Activated naive CD4-positive, alpha-beta T cell treated with anti-CD3 and anti-CD28 coated beads, Interleukin-2, amount 10 ng/mL, durations not matched to agents 7 days and 5 days (primary cell): Measurements from ENCODE around the gene HCN3.

ENCODE experiments used
- CTCF ChIA-PET: fragments of 350-600 bp; sonication (Branson Sonifier 250); formaldehyde crosslinking; loops from one replicate; lab custom pipeline; 2021; ENCODE audit warnings: antibody characterized with exemption; lab: Charles Lee
- DNase-seq: peaks from one replicate; pipeline ENCODE4 v3.0.0-alpha.2; 2020
- H3K27ac Mint-ChIP-seq: one replicate; pipeline ENCODE4 v1.8.0; 2021; ENCODE audit warnings: mild to moderate bottlenecking, moderate library complexity, mixed read lengths
- H3K27me3 Mint-ChIP-seq: one replicate; pipeline ENCODE4 v1.8.0; 2021; ENCODE audit warnings: mild to moderate bottlenecking, mixed read lengths
- H3K36me3 Mint-ChIP-seq: one replicate; pipeline ENCODE4 v1.8.0; 2021; ENCODE audit warnings: mixed read lengths
- H3K4me1 Mint-ChIP-seq: one replicate; pipeline ENCODE4 v1.8.0; 2021; ENCODE audit warnings: mixed read lengths
- H3K4me3 Mint-ChIP-seq: one replicate; pipeline ENCODE4 v1.8.0; 2021; ENCODE audit warnings: mild to moderate bottlenecking, moderate library complexity, mixed read lengths
- H3K9me3 Mint-ChIP-seq: one replicate; pipeline ENCODE4 v1.8.0; 2021; ENCODE audit warnings: mixed read lengths

The HCN3 gene

DNA sequence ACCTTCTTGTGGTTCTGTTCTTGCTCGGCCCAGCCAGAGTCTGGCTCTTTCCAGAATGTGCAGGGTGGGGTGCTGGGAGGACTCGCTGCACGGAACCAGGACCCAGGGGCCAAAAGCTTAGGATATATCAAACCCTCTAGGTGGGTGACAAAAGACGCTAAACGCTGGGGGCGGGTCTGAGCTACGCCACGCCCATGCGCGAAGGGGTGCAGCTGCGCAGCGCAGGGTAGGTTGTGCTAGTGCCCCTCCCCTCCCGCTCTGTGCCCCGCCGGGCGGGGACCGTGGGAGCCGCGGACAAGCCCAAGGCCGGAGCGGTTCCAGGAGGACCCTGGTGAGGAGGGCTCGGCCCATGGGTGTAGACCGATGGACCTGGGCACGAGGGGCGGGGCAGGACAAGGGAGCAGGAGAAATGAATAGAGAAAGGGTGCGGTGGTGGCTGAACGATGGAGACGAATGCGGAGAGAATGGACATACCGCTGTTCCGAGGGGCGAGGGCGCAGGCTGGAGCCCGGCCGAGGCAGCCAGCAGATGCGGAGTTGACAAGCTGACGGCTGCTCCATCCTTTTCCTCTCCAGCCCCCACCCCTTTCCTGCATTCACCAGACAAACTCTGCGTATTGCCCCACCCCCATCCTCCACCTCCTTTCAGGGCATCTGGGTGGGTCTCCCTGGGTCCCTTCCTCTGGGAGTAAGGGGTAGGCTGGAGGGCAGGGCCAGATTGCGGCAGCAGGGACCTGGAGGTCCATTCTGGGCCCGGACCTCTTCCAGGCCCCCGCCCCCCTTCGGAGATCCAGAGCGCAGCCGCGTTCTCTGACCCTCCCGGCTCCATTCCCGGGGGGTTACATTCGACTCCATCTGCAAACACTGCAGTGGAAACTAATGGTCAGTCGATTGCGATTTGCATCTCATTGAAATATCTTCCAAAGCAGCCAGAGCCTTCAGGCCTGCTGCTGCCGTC, 43.7 kb downstream of the HCN3 start, which contains the start of gene RUSC1:
TSS of gene RUSC1 (plus strand) at position 234 of the 957 bp plus-strand sequence. CDS start 880 bp downstream, outside the sequence.
- Mint-ChIP-seq H3K4me3 (peak within 1 kb of the TSS; percentile 64), H3K9me3 (no peaks in the 10 kb centered on the region), H3K36me3 (peaks cover 33% of the 10 kb centered on the region), H3K27me3 (no peaks in the 10 kb centered on the region), H3K27ac (peak within 1 kb of the TSS; percentile 71), H3K4me1 (peaks cover 51% of the 10 kb centered on the region)
- CTCF ChIA-PET: interaction anchor here (1.0 to 9.5 kb wide), 8 partner anchors 8 to 71 kb away, joined by 3 to 138 read pairs (median 4); partner anchors contain the start of genes CLK2, FDPS and SCAMP3
- peak; percentile 89 for DNase-seq

- Mint-ChIP-seq H3K9me3 (no peaks in the 10 kb centered on the region), H3K4me1 (peaks cover 56% of the 10 kb centered on the region), H3K27me3 (no peaks in the 10 kb centered on the region), H3K27ac (no peak overlapping the region), H3K4me3 (peak overlapping the region; percentile 64), H3K36me3 (peaks cover 32% of the 10 kb centered on the region)
- CTCF ChIA-PET: interaction anchor here (0.8 to 9.5 kb wide), 9 partner anchors 9 to 264 kb away, joined by 3 to 138 read pairs (median 3); partner anchors contain the start of genes FDPS and SCAMP3
- no peak for DNase-seq
Measured at GRCh38 chr1:155321639-155322503, 44.6 kb downstream of the HCN3 start.

DNA sequence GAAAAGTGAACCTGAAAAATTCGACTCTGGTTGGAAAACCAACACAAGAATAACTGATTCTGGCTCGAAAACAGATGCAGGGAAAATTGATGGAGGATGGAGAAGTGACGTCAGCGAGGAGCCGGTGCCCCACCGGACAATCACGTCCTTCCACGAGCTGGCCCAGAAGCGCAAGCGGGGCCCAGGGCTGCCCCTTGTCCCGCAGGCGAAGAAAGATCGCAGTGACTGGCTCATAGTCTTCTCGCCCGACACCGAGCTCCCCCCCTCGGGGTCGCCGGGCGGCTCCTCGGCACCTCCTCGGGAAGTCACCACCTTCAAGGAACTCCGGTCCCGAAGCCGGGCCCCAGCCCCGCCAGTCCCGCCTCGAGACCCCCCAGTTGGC, 45.3 kb downstream of the HCN3 start:
- CTCF ChIA-PET: interaction anchor here (0.8 to 9.5 kb wide), 10 partner anchors 10 to 263 kb away, joined by 3 to 138 read pairs (median 4); partner anchors contain the start of genes FDPS and SCAMP3
- Mint-ChIP-seq H3K27ac (no peak overlapping the region), H3K9me3 (no peaks in the 10 kb centered on the region), H3K4me3 (peak overlapping the region; percentile 64), H3K4me1 (peaks cover 59% of the 10 kb centered on the region), H3K36me3 (peaks cover 29% of the 10 kb centered on the region), H3K27me3 (no peaks in the 10 kb centered on the region)
- DNase-seq: peak; percentile 50

- DNase-seq: peak; percentile 89
- Mint-ChIP-seq H3K4me1 (peaks cover 60% of the 10 kb centered on the region), H3K27ac (peak overlapping the region; percentile 79), H3K9me3 (no peaks in the 10 kb centered on the region), H3K4me3 (peak overlapping the region; percentile 87), H3K36me3 (peaks cover 24% of the 10 kb centered on the region), H3K27me3 (no peaks in the 10 kb centered on the region)
- CTCF ChIA-PET: interaction anchor here (0.8 to 9.5 kb wide), 15 partner anchors 12 to 262 kb away, joined by 3 to 138 read pairs (median 4); partner anchors contain the start of genes CLK2, FDPS and KRTCAP2
Measured at GRCh38 chr1:155322953-155323728, 45.9 kb downstream of the HCN3 start.

DNA sequence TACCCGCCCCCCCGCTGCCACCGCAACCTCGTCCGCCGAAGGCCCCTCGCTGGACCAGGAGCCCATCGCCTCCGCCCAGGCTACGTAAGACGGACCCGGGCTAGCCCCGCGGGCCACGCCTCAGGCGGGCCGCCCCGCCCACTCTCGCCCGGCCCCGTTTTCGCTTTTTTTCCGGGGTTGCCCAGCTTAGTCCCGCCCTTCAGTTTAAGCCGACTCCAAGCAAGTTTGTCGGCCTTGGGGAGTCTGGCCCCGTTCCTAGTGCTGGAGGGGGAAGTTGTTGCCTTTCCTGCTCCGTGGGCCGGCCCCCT, 46.4 kb downstream of the HCN3 start:
- peaks cover 60% of the 10 kb centered on the region for H3K4me1 Mint-ChIP-seq
- peaks cover 20% of the 10 kb centered on the region for H3K36me3 Mint-ChIP-seq
- no peaks in the 10 kb centered on the region for H3K9me3 Mint-ChIP-seq
- peak; percentile 90 for DNase-seq
- H3K4me3 Mint-ChIP-seq: peak overlapping the region; percentile 87
- no peaks in the 10 kb centered on the region for H3K27me3 Mint-ChIP-seq
- CTCF ChIA-PET: interaction anchor here (0.6 to 9.5 kb wide), 13 partner anchors 11 to 152 kb away, joined by 3 to 138 read pairs (median 4); partner anchors contain the start of genes CLK2 and KRTCAP2
- H3K27ac Mint-ChIP-seq: peak overlapping the region; percentile 79

DNA sequence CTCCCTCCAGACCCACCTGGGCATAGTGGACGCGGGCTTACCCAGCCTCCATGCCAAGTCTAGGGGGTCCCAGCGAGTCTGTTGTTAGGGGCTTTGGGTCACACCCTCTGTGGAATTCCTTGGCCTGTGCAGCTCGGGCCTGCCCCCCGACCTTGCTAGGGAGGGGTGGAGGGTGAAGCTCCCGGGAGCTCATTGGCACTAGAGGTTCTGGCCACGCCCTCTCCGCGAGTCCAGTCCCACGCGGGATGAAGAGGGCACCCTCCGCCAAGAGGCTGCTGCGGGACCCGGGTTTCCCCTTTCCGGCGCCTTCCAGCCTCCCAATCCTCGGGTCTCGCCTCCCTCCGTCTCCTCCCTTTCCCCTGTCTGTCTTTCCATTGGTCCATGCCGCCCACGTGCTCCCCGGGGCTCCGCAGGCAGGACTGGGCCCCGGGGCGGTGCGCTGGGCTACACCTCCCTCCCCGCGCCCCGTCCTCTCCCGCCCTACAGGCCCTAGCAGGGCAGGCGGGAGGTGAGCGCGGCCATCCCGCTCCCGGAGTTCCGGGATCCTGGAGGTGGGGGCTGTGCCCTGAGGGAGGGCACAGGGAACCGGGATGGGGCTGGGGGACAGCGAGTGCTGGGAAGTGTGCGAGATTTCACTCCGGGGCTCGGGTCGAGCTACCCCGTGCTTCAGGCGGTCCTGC, 46.9 kb downstream of the HCN3 start:
- peak overlapping the region; percentile 87 for H3K4me3 Mint-ChIP-seq
- H3K4me1 Mint-ChIP-seq: peaks cover 57% of the 10 kb centered on the region
- H3K27ac Mint-ChIP-seq: peak overlapping the region; percentile 79
- peak; percentile 95 for DNase-seq
- no peaks in the 10 kb centered on the region for H3K9me3 Mint-ChIP-seq
- peaks cover 15% of the 10 kb centered on the region for H3K36me3 Mint-ChIP-seq
- H3K27me3 Mint-ChIP-seq: no peaks in the 10 kb centered on the region
- CTCF ChIA-PET: interaction anchor here (0.6 to 9.5 kb wide), 10 partner anchors 15 to 151 kb away, joined by 3 to 138 read pairs (median 4); partner anchors contain the start of genes CLK2 and KRTCAP2

DNA sequence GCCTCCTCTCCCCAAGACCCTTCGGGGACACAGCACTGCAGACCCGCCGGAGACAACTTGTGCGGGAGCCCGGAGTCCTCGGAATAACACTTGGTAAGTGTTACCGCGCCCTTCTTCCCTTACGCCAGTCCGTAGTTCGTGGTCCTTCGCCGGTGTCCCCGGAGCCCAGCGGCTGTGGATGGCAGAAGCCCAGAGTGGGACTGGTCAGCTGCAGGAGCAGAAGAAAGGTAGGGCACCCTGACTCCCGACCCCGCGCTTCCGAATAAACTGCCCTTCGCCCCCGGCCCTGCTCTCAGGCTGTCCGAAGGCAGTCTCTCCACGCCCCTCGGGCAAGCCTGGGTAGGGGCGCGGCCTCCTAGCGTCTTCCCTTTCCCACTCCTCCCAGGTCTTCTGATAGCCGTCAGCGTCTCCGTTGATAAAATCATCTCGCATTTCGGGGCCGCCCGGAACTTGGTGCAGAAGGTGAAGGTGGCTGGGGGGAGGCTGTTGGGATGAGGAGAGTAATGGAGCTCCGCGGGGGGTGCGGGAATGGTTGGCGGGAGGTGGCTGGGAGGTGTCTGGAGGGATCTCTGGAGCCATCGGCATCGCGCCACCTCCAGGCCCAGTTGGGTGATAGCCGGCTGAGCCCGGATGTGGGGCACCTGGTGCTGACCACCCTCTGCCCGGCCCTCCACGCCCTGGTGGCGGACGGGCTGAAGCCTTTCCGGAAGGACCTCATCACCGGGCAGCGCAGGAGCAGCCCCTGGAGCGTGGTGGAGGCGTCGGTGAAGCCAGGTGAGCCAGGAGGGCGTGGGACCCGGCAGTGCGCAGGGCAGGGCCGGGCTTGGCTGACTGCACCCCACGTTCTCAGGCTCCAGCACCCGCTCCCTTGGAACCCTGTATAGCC, 47.7 kb downstream of the HCN3 start:
- Mint-ChIP-seq H3K4me3 (peak overlapping the region; percentile 87), H3K27ac (peak overlapping the region; percentile 49), H3K36me3 (peaks cover 11% of the 10 kb centered on the region), H3K4me1 (peaks cover 49% of the 10 kb centered on the region), H3K27me3 (no peaks in the 10 kb centered on the region), H3K9me3 (no peaks in the 10 kb centered on the region)
- CTCF ChIA-PET: interaction anchor here (1.6 to 9.5 kb wide), 3 partner anchors 58 to 80 kb away, joined by 5 to 138 read pairs (median 6); no protein-coding TSS in a partner anchor
- DNase-seq: peak; percentile 50

DNA sequence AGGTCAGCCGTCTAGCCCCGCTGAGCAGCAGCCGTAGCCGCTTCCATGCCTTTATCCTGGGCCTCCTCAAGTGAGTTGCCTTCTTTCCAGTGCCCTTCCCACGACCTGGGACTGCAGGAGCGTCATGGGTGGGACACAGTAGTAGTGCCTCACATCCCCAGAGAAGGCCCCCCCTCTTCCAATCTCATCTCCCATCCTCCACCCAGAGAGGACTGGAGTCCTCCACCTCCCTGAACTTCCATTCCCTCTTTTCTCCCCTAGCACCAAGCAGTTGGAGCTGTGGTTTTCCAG, 48.3 kb downstream of the HCN3 start:
- Mint-ChIP-seq H3K36me3 (peaks cover 11% of the 10 kb centered on the region), H3K27me3 (no peaks in the 10 kb centered on the region), H3K4me1 (peaks cover 43% of the 10 kb centered on the region), H3K9me3 (no peaks in the 10 kb centered on the region), H3K27ac (no peak overlapping the region), H3K4me3 (peak overlapping the region; percentile 87)
- CTCF ChIA-PET: interaction anchor here (9.5 kb wide), 1 partner anchor 75 kb away, joined by 138 read pairs; no protein-coding TSS in a partner anchor
- DNase-seq: no peak

DNA sequence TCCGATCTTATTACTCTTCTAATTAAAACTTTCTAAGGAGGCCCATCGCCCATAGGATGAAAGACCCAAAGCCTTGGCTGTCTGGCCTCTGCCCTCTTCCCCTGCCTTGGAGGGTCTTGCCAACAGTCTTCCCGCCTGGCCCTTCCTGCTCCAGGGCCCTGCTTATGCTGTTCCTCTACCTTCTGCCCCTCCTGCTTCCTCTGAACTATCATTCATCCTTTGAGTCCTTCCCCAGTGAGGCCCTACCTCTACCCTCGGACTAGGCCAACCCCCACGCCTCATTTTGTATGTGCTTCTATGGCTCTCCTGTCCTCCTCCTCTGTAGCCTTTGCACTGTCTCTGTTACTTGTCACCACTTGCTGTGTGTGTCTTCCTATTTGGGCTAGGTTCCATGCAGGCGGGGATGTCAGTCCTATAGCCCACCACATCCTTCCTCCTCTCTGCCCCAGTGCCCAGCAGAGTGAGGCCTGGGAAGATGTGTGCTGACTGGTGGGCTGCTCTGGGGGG, 48.8 kb downstream of the HCN3 start:
- H3K4me3 Mint-ChIP-seq: peak overlapping the region; percentile 87
- peak overlapping the region; percentile 25 for H3K27ac Mint-ChIP-seq
- peaks cover 38% of the 10 kb centered on the region for H3K4me1 Mint-ChIP-seq
- CTCF ChIA-PET: interaction anchor here (9.5 kb wide), 1 partner anchor 76 kb away, joined by 138 read pairs; no protein-coding TSS in a partner anchor
- H3K27me3 Mint-ChIP-seq: no peaks in the 10 kb centered on the region
- no peaks in the 10 kb centered on the region for H3K9me3 Mint-ChIP-seq
- DNase-seq: no peak
- H3K36me3 Mint-ChIP-seq: peaks cover 16% of the 10 kb centered on the region

DNA sequence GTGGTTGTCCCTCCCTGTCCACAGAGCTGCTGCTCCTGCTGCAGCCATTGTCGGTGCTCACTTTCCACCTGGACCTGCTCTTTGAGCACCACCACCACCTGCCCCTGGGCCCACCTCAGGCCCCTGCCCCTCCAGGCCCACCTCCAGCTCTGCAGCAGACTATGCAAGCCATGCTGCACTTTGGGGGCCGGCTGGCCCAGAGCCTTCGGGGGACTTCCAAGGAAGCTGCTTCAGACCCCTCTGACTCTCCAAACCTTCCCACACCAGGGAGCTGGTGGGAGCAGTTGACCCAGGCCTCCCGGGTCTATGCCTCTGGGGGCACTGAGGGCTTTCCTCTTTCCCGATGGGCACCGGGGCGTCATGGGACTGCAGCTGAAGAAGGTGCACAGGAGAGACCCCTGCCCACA, 49.4 kb downstream of the HCN3 start:
- H3K36me3 Mint-ChIP-seq: peaks cover 20% of the 10 kb centered on the region
- peaks cover 32% of the 10 kb centered on the region for H3K4me1 Mint-ChIP-seq
- H3K4me3 Mint-ChIP-seq: no peak overlapping the region
- peak overlapping the region; percentile 37 for H3K27ac Mint-ChIP-seq
- no peaks in the 10 kb centered on the region for H3K9me3 Mint-ChIP-seq
- CTCF ChIA-PET: interaction anchor here (9.5 kb wide), 1 partner anchor 77 kb away, joined by 138 read pairs; no protein-coding TSS in a partner anchor
- H3K27me3 Mint-ChIP-seq: no peaks in the 10 kb centered on the region
- no peak for DNase-seq

DNA sequence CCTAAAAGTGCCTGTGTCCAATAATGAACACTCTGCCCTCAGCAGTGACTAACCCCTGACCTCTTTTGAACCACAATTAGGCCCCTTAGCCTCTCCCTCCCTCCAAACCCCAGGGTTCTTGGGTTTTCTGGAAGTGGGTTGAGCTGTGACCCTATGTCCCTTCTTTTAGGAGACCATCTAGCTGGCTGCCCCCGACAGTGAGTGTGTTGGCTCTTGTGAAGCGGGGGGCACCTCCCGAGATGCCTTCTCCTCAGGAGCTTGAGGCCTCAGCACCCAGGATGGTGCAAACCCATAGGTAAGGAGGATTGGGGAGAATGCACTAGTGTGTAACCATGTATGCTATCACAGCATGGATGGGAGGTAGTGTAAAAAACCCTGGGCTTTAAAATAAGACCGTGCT, 50.7 kb downstream of the HCN3 start:
- Mint-ChIP-seq H3K27ac (peak overlapping the region; percentile 64), H3K27me3 (no peaks in the 10 kb centered on the region), H3K4me3 (no peak overlapping the region), H3K36me3 (peaks cover 20% of the 10 kb centered on the region), H3K4me1 (peaks cover 22% of the 10 kb centered on the region), H3K9me3 (no peaks in the 10 kb centered on the region)
- no peak for DNase-seq
- CTCF ChIA-PET: interaction anchor here (1.4 to 9.5 kb wide), 2 partner anchors 78 to 264 kb away, joined by 3 to 138 read pairs; no protein-coding TSS in a partner anchor
